ENCODE data around the gene SEC31B.

SEC31B gene

GRCh38 chr10:100565206-100565985, 45.7 kb upstream of the SEC31B start:
- Histone ChIP-seq H3K27me3 (replicated peaks) (peaks cover 52% of the 10 kb centered on the region), H3K36me3 (replicated peaks) (peaks cover 3% of the 10 kb centered on the region), H3K4me3 (ENCODE audit: low read depth, low read length) (no peak overlapping the region), H3K27ac (no peak overlapping the region)
- in situ Hi-C loops (cut with HindIII; ENCODE audit: low pct_ligation_motif_present, low sequenced_read_pairs), result no loop called here
- no peak for TF ChIP-seq CTCF (IDR thresholded peaks at IDR 0.05; ENCODE audit: low read depth, low read length, missing control alignments)
- no peak for DNase-seq

GRCh38 chr10:100562008-100562672, 42.5 kb upstream of the SEC31B start:
- no peak overlapping the region for H3K4me3 ChIP-seq (ENCODE audit: low read depth, low read length)
- DNase-seq, result peak; percentile 36

GRCh38 chr10:100561005-100561404, 41.3 kb upstream of the SEC31B start:
- DNase-seq, result no peak
- H3K4me3 ChIP-seq (ENCODE audit: low read depth, low read length), result no peak overlapping the region
- H3K36me3 ChIP-seq (replicated peaks), result peaks cover 3% of the 10 kb centered on the region
- in situ Hi-C loops (cut with HindIII; ENCODE audit: low pct_ligation_motif_present, low sequenced_read_pairs), result no loop called here
- no peak overlapping the region for H3K27ac ChIP-seq
- H3K27me3 ChIP-seq (replicated peaks), result peaks cover 17% of the 10 kb centered on the region
- no peak for TF ChIP-seq CTCF (IDR thresholded peaks at IDR 0.05; ENCODE audit: low read depth, low read length, missing control alignments)

More at GRCh38 chr10:100562008-100562672, 42.5 kb upstream of the SEC31B start:
- Histone ChIP-seq H3K27me3 (replicated peaks) (peaks cover 23% of the 10 kb centered on the region), H3K36me3 (replicated peaks) (peaks cover 3% of the 10 kb centered on the region), H3K27ac (no peak overlapping the region)
- in situ Hi-C loops (cut with HindIII; ENCODE audit: low pct_ligation_motif_present, low sequenced_read_pairs), result no loop called here
- TF ChIP-seq CTCF (IDR thresholded peaks at IDR 0.05; ENCODE audit: low read depth, low read length, missing control alignments), result peak; percentile 87

GRCh38 chr10:100560248-100560647, 40.6 kb upstream of the SEC31B start:
- no peak for DNase-seq
- Histone ChIP-seq H3K27ac (no peak overlapping the region), H3K4me3 (ENCODE audit: low read depth, low read length) (no peak overlapping the region), H3K27me3 (replicated peaks) (peaks cover 17% of the 10 kb centered on the region), H3K36me3 (replicated peaks) (peaks cover 3% of the 10 kb centered on the region)
- in situ Hi-C loops (cut with HindIII; ENCODE audit: low pct_ligation_motif_present, low sequenced_read_pairs), result no loop called here
- TF ChIP-seq CTCF (IDR thresholded peaks at IDR 0.05; ENCODE audit: low read depth, low read length, missing control alignments), result no peak

GRCh38 chr10:100554902-100555301, 35.2 kb upstream of the SEC31B start:
- no peaks in the 10 kb centered on the region for H3K27me3 ChIP-seq (replicated peaks)
- DNase-seq, result no peak
- in situ Hi-C loops (cut with HindIII; ENCODE audit: low pct_ligation_motif_present, low sequenced_read_pairs), result no loop called here
- no peak overlapping the region for H3K27ac ChIP-seq
- peaks cover 2% of the 10 kb centered on the region for H3K36me3 ChIP-seq (replicated peaks)
- no peak for TF ChIP-seq CTCF (IDR thresholded peaks at IDR 0.05; ENCODE audit: low read depth, low read length, missing control alignments)
- no peak overlapping the region for H3K4me3 ChIP-seq (ENCODE audit: low read depth, low read length)
